ENCODE measurements around the gene EPHA1. TPM values are rescaled to one million over a fixed set of nuclear protein-coding genes. Genes with fewer than 3 reads are reported as not detected.

Gene EPHA1
- total and polyA plus RNA-seq, 2 donors (not counting 1 experiment from before 2014, with no cell fraction given): 0.39 to 0.49 TPM

GRCh38 chr7:143389316-143390103, 19.1 kb downstream of the EPHA1 start:
- TF ChIP-seq CTCF (IDR thresholded peaks at IDR 0.05): no peak
- TF ChIP-seq EZH2 (IDR thresholded peaks at IDR 0.05; ENCODE audit: borderline replicate concordance, insufficient read depth, low read depth, low read length, poor library complexity, severe bottlenecking): no peak

More at GRCh38 chr7:143389316-143390103, 19.1 kb downstream of the EPHA1 start:
- ATAC-seq (ENCODE audit: low read depth) (no peak), DNase-seq (no peak)
- Histone ChIP-seq H3K79me2 (ENCODE audit: control insufficient read depth, insufficient read depth, low read length) (no peaks in the 10 kb centered on the region), H3K27ac (ENCODE audit: low read length in 2 of 2) (no peak overlapping the region), H3K9me3 (ENCODE audit: control extremely low read depth in 1 of 3, control insufficient read depth in 2 of 3, insufficient read depth in 1 of 3, low read length in 2 of 3) (no peaks in the 10 kb centered on the region), H2AFZ (ENCODE audit: insufficient read depth, low read depth, low read length, poor library complexity, severe bottlenecking) (no peak overlapping the region), H4K20me1 (ENCODE audit: control insufficient read depth, insufficient read depth, low read length, poor library complexity, severe bottlenecking) (no peaks in the 10 kb centered on the region), H3K4me3 (ENCODE audit: control extremely low read depth in 1 of 5, extremely low read depth in 1 of 5, insufficient read depth in 1 of 5, low read depth in 2 of 5, low read length in 4 of 5) (no peak overlapping the region), H3K4me2 (replicated peaks; ENCODE audit: low read depth, low read length, poor library complexity, severe bottlenecking) (no peak overlapping the region), H3K9ac (ENCODE audit: low read length) (no peak overlapping the region), H3K36me3 (replicated peaks in 1 of 2; ENCODE audit: control extremely low read depth in 1 of 2, control insufficient read depth in 1 of 2, extremely low read depth in 1 of 2, insufficient read depth in 2 of 2, low read length in 1 of 2) (peaks cover 0 to 17% of the 10 kb centered on the region in 2 experiments), H3K4me1 (ENCODE audit: control insufficient read depth in 2 of 2, insufficient read depth in 2 of 2, low read length in 2 of 2) (peaks cover 16 to 22% of the 10 kb centered on the region in 2 donors), H3K27me3 (replicated peaks in 1 of 4; ENCODE audit: control extremely low read depth in 1 of 4, control insufficient read depth in 3 of 4, insufficient read depth in 4 of 4, low read length in 3 of 4) (no peaks in the 10 kb centered on the region)
- no peak overlapping the region for H3K4me3 Mint-ChIP-seq
- CTCF ChIA-PET: interaction anchor here (1.1 to 1.9 kb wide), 4 partner anchors 9 to 149 kb away, joined by 3 to 4 read pairs (median 4); no protein-coding TSS in a partner anchor
- no peaks in the 10 kb centered on the region for H3K9me3 Mint-ChIP-seq (ENCODE audit: insufficient read depth)
- intact Hi-C loops (cut with micrococcal nuclease): no loop called here
- POLR2A ChIA-PET: interaction anchor here (0.5 kb wide), 1 partner anchor 606 kb away, joined by 7 read pairs; no protein-coding TSS in a partner anchor
- H3K27ac Mint-ChIP-seq: no peak overlapping the region
- 92% methylated on average over 15 of the region's 15 CpGs for WGBS (ENCODE audit: insufficient coverage)
- H3K4me1 Mint-ChIP-seq: no peaks in the 10 kb centered on the region
- no peaks in the 10 kb centered on the region for H3K27me3 Mint-ChIP-seq
